T1000 (cell line): ENCODE measurements around the gene SPAG6.
"Not testable (repeated sequence)": the region's sequence is repeated elsewhere in the genome, so short reads cannot be mapped to it uniquely, and the experiment has no call there.

Experiments
- DNase-seq: peaks from one replicate; lab custom pipeline; 2025; ENCODE audit warnings: mixed read lengths; lab: John Stamatoyannopoulos, UW

The SPAG6 gene

GRCh38 chr10:22372298-22372697 is 27.0 kb downstream of the SPAG6 start:
- no peak for DNase-seq

- DNase-seq: no peak
Measured at GRCh38 chr10:22372917-22373316, 27.6 kb downstream of the SPAG6 start.

- no peak for DNase-seq
Measured at GRCh38 chr10:22374489-22375126, 29.3 kb downstream of the SPAG6 start.

GRCh38 chr10:22379059-22379458 is 33.8 kb downstream of the SPAG6 start:
- no peak for DNase-seq

GRCh38 chr10:22381262-22381661 is 36.0 kb downstream of the SPAG6 start:
- DNase-seq: no peak

- no peak for DNase-seq
Measured at GRCh38 chr10:22386503-22386902, 41.2 kb downstream of the SPAG6 start.

- DNase-seq: no peak
Measured at GRCh38 chr10:22389856-22390589, 44.7 kb downstream of the SPAG6 start.

- no peak for DNase-seq
Measured at GRCh38 chr10:22391600-22391999, 46.3 kb downstream of the SPAG6 start.

- DNase-seq: not testable (repeated sequence)
Measured at GRCh38 chr10:22396195-22396594, 50.9 kb downstream of the SPAG6 start.

GRCh38 chr10:22406916-22407315 is 61.6 kb downstream of the SPAG6 start:
- DNase-seq: not testable (repeated sequence)

GRCh38 chr10:22410394-22410793 is 65.1 kb downstream of the SPAG6 start:
- no peak for DNase-seq

- no peak for DNase-seq
Measured at GRCh38 chr10:22410846-22411245, 65.5 kb downstream of the SPAG6 start.

GRCh38 chr10:22414146-22414545 is 68.8 kb downstream of the SPAG6 start:
- DNase-seq: no peak

- DNase-seq: no peak
Measured at GRCh38 chr10:22415072-22415471, 69.8 kb downstream of the SPAG6 start.

- no peak for DNase-seq
Measured at GRCh38 chr10:22417736-22418268, 72.5 kb downstream of the SPAG6 start.

- no peak for DNase-seq
Measured at GRCh38 chr10:22420787-22421517, 75.7 kb downstream of the SPAG6 start.

GRCh38 chr10:22426653-22427052 is 81.4 kb downstream of the SPAG6 start:
- no peak for DNase-seq

- peak; percentile 85 for DNase-seq
Measured at GRCh38 chr10:22427101-22427500, 81.8 kb downstream of the SPAG6 start.

- peak; percentile 92 for DNase-seq
Measured at GRCh38 chr10:22427890-22428571, 82.7 kb downstream of the SPAG6 start.

- no peak for DNase-seq
Measured at GRCh38 chr10:22429146-22429545, 83.8 kb downstream of the SPAG6 start.

GRCh38 chr10:22429981-22430421 is 84.7 kb downstream of the SPAG6 start:
- no peak for DNase-seq

- no peak for DNase-seq
Measured at GRCh38 chr10:22433875-22434274, 88.6 kb downstream of the SPAG6 start.
